Erythroblast (primary cell): ENCODE data around the gene MMS19.

Experiments used
- GATA1 ChIP-seq: IDR thresholded peaks from 2 replicates; pipeline ENCODE4 v1.6.1; 2011; ENCODE audit warnings: low read depth, mild to moderate bottlenecking, control low read depth, low read length, moderate library complexity
- POLR2A ChIP-seq: IDR thresholded peaks from 2 replicates; pipeline ENCODE4 v1.6.1; 2011; ENCODE audit warnings: mild to moderate bottlenecking, low read length

GRCh38 chr10:97425964-97426775 is 72.1 kb downstream of the MMS19 start, which contains the start of gene PGAM1:
- no peak for TF ChIP-seq GATA1
- peak; percentile 76 for TF ChIP-seq POLR2A
